ENCODE results near the gene PPP1CA.

The PPP1CA gene

DNA sequence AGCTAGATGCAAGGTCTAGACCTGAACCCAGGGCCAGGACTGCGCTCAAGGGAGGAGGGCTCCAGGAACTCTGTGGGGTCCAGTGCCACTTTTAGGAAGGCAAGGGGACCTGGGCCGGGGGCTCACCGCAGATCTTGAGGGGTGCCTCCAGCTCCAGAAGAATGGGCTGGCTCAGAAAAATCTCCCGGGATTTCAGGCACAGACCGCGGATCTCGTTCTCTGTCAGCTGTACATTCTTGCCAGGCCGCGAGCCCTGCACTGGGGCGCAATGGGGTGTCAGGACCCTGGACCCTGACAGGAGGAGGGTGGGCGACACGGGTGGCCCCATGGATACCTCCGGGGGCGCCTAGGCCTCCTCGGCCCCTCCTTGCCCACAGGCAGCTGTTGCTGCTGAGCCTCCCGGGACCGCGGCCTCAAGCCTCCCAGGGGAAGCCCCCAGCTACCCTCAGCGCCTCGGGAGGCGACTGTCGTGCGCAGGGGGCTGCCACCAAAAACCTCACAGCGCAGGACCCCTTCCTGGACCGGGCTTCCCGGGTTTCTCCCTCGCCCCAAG, 640 bp downstream of the PPP1CA start:
- DNase-seq: no peak

DNA sequence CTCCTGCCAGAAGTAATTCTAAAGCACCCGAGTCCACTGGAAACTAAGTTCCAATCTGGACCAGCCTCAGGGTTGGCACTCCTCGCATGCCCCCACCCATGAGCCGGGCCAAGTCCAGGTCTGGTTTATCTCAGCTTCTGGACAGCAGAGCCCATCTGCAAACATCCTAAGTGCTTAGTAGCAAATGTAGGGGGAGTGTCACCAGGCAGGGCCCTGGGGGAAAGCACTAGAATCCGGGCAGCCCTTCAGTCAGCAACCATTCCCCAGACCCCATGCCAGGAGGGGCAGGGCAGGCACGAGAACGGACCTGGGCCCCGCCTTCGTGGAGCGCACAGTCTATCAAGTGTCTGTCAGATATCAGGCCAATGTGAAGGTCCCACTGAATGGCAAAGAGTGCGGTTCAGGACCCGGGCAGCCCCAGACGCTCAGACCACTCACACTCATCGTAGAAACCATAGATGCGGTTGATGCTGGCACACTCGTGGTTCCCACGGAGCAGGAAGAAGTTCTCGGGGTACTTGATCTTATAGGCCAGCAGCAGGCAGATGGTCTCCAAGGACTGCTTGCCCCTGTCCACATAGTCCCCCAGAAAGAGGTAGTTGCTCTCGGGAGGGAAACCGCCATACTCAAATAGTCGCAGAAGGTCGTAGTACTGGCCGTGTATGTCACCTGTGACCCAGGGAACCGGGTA, 1.3 kb downstream of the PPP1CA start:
- peak; percentile 50 for DNase-seq

DNA sequence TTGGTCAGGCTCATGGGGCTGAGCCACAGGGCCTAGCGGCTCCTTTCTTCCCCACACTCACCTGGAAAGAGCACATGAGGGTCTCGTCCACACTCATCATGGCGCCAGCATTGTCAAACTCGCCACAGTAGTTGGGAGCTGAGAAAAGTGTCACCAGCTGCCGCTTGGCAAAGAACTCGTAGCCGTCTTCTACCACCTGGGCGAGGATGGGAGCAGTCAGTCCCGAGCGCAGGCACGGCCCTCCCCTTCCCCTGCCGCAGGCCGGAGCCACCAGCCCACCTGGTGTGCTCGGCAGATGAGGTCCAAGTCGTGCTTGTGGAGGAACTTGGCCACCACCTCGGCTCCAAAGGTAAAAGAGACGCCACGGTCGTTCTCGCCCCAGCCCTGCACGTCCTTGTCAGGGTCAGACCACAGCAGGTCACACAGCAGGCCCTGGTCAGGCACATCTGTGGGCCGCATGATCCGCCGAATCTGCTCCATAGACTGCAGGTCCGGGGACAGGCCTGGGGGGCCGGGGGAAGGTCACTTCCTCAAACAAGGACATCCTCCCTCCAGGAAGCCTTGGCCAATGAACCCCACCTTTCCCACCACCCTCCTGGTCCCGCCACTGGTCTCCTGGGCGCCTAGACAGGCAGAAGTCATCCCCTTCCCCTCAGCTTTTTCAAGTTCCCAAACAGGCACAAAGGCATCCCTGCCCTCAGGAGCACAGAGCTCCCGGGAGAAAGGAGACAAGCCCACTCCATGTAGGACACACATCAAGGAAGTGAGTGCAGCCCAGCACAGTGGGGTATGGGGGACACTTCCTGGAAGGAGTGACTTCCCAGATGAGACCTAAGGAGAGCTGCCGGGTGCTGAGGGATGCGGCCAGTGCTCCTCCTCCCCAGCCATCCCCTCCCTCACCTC, 2.7 kb downstream of the PPP1CA start:
- no peak for DNase-seq

DNA sequence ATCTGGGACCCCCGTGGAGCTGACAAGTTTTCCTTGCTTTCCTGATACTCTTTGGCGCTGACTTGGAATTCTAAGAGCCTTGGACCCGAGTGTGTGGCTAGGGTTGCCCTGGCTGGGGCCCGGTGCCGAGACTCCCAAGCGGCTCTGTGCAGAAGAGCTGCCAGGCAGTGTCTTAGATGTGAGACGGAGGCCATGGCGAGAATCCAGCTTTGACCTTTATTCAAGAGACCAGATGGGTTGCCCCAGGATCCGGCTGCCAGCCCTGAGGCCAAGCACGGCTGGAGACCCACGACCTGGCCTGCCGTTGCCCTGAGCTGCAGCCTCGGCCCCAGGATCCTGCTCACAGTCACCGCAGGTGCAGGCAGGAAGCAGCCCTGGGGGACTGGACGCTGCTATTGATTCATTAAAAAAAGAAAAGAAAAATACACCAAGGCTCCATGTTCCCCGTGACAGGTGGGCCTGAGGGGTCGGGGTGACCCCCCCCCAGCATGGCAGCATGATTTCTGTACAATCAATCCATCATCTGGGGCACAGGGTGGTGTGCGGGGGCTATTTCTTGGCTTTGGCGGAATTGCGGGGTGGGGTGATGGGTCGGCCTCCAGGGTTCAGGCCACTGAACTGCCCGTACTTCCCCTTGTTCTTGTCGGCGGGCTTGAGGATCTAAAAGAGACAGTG, 3.5 kb downstream of the PPP1CA start:
- no peak for DNase-seq

DNA sequence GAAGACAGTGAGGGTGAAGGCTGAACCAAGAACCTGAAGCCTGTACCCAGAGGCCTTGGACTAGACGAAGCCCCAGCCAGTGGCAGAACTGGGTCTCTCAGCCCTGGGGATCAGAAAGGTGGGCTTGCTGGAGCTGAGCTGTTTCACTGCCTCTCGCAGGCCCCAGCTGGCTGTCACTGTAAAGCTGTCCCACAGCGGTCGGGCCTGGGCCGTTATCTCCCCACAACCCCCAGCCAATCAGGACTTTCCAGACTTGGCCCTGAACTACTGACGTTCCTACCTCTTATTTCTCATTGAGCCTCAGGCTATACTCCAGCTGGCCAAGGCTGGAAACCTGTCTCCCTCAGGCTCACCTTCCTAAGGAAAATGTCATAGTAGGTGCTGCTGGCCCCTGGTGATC, 4.1 kb downstream of the PPP1CA start:
- DNase-seq: peak; percentile 80

DNA sequence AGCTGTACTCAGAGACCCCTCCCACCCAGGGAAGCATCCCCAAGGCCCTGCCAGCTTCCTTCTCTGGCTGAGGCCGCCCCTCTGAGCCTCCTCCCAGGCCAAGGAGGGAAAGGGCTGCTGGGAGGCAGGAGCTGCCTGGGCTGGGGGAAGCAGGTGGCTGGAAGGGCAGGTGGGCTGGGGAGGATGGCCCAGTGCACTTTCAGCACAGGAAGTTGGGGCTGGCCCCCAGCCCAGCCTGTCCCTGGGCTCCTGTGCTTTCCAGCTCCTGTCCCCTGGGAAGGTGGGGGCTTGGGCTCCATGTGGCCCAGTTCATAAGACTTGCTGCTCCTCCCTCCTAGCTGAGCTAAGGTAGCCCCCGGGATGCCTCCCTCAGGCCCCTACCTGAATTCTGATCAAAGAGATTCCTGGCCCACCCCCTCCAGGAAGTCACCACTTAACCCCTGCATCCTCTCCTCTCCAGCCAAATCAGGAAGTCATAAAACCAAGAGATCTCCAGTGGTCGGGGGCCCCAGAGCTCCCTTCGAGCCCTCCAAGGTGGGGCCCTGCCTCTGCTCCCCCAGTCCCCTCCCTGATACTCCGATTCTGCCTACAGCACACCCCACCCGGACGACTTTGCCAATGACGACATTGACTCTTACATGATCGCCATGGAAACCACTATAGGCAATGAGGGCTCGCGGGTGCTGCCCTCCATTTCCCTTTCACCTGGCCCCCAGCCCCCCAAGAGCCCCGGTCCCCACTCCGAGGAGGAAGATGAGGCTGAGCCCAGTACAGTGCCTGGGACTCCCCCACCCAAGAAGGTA, 4.9 kb downstream of the PPP1CA start:
- DNase-seq: no peak

DNA sequence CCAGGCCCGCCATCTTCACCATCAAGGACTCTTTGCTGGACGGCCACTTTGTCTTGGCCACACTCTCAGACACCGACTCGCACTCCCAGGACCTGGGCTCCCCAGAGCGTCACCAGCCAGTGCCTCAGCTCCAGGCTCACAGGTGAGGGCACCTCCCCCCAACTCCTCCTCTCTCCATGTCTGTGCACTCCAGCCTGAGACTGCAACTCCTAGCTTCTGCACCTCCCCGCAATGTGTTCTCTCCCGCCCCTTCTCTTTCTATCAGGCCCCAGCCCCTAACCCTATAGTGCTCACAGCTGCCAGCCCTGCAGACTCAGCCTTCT, 5.4 kb downstream of the PPP1CA start:
- DNase-seq: no peak

DNA sequence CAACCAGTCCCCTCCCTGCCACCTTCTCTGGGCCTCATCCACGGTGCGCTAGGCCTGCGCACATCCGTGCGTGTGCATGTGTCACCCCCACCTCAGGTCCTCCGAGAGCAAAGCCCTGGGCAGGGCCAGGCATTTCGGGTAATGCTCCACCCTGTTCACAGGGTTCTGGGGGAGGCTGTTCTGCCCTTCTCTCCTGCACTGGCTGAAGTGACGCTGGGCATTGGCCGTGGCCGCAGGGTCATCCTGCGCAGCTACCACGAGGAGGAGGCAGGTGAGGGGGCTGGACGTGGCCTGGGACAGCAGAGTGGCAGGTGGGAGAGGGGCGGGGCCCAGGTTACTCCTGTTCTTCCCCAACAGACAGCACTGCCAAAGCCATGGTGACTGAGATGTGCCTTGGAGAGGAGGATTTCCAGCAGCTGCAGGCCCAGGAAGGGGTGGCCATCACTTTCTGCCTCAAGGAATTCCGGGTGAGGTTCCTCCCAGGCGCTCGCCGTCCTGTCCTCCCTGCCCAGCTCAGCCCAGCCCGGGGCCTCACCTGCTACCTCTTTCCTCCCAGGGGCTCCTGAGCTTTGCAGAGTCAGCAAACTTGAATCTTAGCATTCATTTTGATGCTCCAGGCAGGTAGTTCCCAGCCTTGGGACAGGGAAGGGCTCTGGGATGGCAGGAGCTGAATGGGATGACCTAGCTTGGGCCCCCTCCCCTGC, 6.0 kb downstream of the PPP1CA start:
- no peak for DNase-seq

DNA sequence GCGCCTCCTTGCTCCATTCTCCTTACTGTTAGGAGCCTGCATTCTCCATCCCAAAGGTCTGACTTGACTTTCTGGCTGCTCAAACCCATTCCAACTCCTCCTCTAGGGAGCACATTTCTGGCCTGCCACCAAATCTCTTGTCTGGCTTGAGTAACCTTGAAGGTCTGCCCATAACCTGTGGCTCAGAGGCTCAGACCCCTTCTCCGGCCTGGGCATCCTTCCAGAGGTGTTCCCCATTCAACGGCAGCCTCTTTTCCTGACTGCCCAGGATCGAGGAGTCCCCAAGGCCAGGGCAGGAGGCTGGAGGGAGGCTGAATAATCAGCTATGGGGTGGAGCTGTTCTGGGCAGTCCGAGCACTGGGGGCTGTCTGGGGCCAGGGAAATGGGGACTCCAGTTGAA, 7.7 kb downstream of the PPP1CA start:
- DNase-seq: no peak

DNA sequence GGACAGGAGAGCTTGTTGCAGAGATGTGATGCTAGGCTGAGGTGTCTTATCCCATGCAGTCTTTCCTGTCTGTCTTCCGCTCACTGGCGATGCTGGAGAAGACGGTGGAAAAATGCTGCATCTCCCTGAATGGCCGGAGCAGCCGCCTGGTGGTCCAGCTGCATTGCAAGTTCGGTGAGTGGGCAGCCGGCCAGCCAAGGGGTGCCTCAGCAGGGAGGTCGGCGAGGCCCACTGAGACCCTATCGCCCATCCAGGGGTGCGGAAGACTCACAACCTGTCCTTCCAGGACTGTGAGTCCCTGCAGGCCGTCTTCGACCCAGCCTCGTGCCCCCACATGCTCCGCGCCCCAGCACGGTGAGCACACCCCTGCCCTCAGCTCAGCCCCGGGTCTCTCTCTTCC, 8.2 kb downstream of the PPP1CA start:
- DNase-seq: no peak

DNA sequence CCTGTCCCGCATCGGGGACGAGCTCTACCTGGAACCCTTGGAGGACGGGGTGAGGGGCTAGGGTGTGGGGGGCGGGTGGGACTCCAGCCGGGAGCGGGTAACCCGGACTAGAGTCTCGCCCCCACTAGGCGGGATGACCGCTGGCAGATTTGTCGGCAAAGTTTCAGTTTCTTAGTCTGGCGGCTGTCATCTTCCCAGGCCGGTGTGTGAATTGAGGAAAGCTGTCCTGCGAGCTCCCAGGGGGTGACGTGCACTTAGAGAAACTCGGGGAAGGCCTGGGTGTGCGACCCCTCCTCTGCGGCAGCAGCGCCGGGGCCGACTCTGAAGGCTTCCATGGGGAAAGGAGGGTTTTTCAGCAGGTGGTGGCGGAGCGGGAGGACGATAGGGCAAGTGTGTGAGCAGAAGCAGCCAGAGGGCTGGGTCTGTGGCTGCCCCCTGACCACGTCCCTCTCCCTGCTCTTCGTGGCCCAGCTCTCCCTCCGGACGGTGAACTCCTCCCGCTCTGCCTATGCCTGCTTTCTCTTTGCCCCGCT, 9.4 kb downstream of the PPP1CA start:
- DNase-seq: peak; percentile 44

DNA sequence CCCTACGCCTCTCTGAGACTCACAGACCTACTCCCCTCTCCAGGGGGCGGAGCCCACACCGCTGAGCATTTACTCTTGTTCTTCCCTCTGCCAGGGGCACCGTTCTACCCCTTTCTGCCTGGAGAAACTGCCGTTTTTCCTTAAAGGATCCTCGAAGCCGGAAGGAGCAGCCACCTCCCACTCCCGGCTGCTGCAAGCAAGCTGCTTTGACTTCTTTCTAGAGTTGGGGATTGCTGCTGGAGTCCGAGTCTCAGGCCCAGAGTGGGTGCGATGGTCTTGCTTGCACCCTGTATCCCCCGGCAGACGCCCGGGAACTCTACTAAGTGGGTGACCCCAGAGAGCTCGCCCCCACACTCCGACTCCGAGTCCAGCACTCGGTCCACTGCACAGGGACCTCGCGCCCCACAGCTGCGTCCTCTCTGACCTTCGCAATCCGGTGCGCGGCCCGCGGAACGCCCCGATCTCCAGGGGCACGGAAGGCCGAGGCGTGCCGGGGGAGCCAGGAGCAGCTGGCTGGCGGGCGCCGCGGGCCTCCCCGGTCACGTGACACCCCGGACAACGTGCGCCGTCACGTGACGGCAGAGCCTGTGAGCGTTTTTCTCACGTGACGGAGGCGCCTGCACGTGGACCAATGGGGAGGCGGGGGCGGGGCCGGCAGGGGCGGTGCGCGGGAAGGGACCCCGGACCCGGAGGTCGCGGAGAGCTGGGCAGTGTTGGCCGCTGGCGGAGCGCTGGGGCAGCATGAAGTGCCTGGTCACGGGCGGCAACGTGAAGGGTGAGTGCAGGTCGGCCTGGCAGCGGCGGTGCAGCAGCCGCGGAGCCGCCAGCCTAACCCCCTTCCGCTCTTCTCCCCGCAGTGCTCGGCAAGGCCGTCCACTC, 10.1 kb downstream of the PPP1CA start, which contains the start of gene RAD9A:
RAD9A (plus strand) TSS at position 683 of the 879 bp plus-strand sequence; CDS start at position 742, 59 bp downstream.
- peak; percentile 98 for DNase-seq

DNA sequence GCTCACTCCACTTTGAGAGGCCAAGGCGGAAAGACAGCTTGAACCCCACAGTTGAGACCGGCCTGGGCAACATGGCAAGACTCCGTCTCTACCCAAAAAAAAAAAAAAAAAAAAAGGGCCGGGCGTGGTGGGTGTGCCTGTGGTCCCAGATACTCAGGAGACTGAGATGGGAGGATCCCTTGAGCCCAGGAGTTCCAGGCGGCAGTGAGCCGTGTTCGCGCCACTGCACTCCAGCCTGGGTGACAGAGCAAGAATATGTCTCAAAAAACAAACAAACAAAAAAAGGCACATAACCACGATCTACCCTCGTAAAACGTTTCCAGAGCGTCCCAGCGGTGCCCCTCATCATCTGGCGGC, 10.7 kb downstream of the PPP1CA start:
- no peak for DNase-seq

DNA sequence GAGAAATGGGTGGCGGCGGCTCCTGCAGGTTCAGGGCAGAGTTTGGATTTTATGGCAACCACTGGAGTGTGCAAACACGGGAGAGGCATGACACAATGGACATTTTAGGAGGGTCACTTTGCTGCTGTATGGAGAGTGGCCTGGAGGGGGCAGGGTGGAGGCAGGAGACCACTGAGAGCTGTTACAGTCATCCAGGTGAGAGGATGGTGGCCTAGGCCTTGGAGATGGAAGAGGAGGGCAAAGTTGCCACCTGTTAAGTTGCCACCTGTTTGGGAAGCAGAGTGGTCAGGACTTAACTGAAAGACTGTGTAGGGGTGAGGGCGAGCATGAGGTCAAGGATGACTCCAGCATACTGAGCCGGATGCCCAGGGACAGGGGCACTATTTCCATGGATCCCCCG, 12.2 kb downstream of the PPP1CA start:
- DNase-seq: peak; percentile 71

DNA sequence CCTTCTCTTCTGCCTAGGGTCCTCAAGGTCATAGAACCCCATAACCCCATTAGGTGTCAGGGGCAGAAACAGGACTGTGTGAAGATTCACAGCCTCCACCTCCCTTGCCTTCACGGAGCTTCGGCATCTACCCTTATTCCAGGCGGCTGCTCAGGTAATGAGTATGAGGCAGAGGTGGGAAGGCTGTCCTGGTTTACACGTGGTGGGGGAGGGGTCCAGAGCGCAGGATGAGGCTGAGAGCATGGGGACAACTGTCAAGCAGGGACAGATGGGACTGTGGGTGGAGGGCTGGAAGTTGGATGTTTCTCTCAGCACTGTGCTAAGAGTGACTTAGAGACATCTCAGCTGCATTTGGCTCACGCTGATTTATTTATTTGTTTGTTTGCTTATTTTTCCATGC, 14.1 kb downstream of the PPP1CA start:
- DNase-seq: no peak

DNA sequence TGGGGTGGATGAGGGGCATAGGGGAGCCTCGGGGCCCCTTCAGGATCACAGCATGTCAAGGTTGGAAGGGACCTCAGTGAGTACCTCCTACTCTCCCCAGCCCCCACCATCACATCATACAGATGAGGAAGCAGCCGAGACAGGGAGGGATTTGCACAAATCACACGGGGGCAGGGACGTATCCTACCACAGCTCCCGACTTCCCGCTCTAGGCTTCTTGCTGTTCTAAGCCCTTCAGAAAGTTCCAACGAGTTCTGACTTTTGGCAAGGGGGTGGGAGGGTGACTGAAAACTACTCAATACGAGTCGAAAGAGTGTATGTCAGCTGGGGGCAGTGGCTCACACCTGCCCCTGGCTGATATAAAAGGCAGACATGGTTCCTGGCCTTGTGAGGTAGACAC, 14.6 kb downstream of the PPP1CA start:
- no peak for DNase-seq

DNA sequence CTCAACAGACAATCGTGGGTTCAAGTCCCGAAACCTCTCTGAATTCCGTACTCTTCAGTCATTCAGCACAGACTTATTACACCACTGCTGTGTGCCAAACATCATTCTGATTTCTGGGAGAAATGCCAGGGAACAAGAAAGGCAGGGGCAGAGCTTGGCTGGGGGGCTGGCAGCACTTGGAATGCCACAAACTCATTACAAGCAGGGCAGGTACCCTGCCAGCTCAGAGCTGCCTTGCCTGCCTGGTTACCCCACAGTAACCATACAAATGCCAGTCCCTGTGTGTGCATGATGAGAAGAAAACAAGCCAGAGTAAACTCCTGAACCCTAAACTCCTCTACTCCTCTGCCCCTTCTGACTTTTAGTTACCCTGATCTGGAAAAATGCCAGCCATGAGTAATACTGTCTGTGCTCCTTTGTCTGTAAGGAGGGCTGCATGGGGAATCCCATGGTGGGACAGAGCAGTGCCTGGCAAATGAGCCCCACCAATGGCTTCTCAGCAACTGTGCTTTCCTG, 16.7 kb downstream of the PPP1CA start:
- DNase-seq: peak; percentile 67

DNA sequence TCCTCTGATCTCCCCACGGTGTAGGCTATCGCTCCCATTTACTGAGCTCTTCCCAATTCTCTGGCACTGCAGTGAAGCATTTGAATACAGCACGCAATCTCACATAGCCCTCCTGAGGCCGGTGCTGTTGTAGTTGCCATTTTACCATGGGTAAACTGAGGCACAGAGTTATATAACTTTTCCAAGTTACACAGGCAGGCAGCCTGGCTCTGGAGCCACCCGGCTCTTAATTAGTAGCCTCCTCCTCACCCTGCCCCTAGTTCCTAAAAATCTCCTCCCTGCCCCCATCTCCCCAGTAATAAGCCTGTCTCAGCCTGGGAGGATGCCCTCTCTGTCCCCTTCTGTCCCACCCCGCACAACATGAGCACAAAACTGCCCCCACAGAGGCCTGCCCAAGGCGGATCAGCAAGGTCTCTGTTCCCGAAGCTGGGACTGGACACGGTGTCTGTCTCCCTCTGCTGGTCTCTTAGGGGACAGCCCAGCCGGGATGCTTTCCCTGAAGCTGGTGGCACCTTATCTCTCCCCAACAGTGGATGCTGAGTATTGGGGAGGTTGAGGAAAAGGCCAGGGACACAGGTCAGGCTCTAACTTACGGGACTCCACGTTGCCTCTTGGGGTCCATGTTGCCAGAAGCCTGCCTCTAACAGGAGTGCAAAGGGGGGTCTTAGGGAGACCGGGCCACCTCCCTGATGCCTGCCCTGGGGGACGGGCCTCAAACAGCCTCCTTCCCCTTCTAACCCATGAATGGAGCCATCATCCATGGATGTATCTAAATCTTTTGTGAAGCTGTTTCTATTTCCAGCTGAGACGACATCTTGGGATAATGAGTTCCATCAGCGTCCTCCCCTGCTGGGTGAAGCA, 19.2 kb downstream of the PPP1CA start:
- peak; percentile 93 for DNase-seq

DNA sequence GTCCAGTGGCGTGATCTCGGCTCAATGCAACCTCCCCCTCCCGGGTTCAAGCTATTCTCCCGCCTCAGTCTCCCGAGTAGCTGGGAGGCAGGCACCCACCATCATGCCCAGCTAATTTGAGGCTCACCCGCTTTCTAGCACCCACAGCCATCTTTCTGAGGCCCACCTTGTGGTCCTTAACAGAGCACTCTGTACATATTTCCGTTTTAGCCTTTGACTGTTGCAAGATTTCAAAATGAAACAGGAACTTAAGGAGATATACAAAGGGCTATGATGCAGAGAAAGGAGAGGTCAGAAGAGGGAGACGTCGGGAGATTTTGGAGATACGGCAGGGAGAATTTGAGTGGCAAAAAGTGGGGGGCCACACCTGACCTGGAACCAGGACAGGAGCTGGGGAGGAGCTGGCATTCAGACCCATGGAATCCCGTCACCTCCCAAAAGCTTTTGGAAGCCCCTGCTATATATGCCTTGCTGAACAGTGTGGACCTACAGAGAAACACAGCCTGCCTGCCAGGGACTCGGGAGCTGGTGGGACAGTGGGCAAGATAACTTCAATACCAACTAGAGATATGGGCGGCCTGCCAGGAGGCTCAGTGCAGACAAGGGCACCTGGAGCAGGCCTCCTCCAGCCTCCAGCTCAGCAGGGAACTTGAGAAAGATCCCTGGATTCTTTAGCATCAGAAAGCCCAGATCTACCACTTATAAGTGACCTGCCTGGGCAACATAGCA, 20.2 kb downstream of the PPP1CA start:
- DNase-seq: peak; percentile 68
